ENCODE measurements around the gene CDKL5.
"Not testable (repeated sequence)": the region's sequence is repeated elsewhere in the genome, so short reads cannot be mapped to it uniquely, and the experiment has no call there.

Gene CDKL5

GRCh38 chrX:18425199-18426003 lies at the start of gene CDKL5:
TSS of gene CDKL5 (plus strand) at chrX:18425608. CDS start at chrX:18507097, 81,489 bp downstream.
- DNase-seq (ENCODE audit: low read depth): peak; percentile 89

GRCh38 chrX:18377796-18378195 lies 47.6 kb upstream of the CDKL5 start:
- DNase-seq (ENCODE audit: low read depth): no peak

GRCh38 chrX:18389966-18390365 lies 35.4 kb upstream of the CDKL5 start:
- DNase-seq (ENCODE audit: low read depth): no peak

- DNase-seq (ENCODE audit: low read depth): peak; percentile 54
These were observed 34.4 kb upstream of the CDKL5 start for GRCh38 chrX:18390941-18391538.

- DNase-seq (ENCODE audit: low read depth): no peak
These were observed 30.9 kb upstream of the CDKL5 start for GRCh38 chrX:18394477-18394876.

- no peak for DNase-seq (ENCODE audit: low read depth)
These were observed 23.6 kb upstream of the CDKL5 start for GRCh38 chrX:18401848-18402213.

GRCh38 chrX:18406531-18407266 lies 18.7 kb upstream of the CDKL5 start:
- DNase-seq (ENCODE audit: low read depth): no peak

- no peak for DNase-seq (ENCODE audit: low read depth)
These were observed 15.4 kb upstream of the CDKL5 start for GRCh38 chrX:18410038-18410437.

- DNase-seq (ENCODE audit: low read depth): no peak
These were observed 10.0 kb upstream of the CDKL5 start for GRCh38 chrX:18415386-18415785.

GRCh38 chrX:18422325-18422724 lies 3.1 kb upstream of the CDKL5 start:
- no peak for DNase-seq (ENCODE audit: low read depth)

GRCh38 chrX:18422886-18423285 lies 2.5 kb upstream of the CDKL5 start:
- DNase-seq (ENCODE audit: low read depth): no peak

- peak; percentile 1 for DNase-seq (ENCODE audit: low read depth)
These were observed 768 bp upstream of the CDKL5 start for GRCh38 chrX:18424482-18425198.

- DNase-seq (ENCODE audit: low read depth): no peak
These were observed 554 bp downstream of the CDKL5 start for GRCh38 chrX:18426004-18426320.

- no peak for DNase-seq (ENCODE audit: low read depth)
These were observed 2.6 kb downstream of the CDKL5 start for GRCh38 chrX:18428006-18428405.

GRCh38 chrX:18433288-18433687 lies 7.9 kb downstream of the CDKL5 start:
- DNase-seq (ENCODE audit: low read depth): not testable (repeated sequence)

- no peak for DNase-seq (ENCODE audit: low read depth)
These were observed 9.5 kb downstream of the CDKL5 start for GRCh38 chrX:18434896-18435295.

- no peak for DNase-seq (ENCODE audit: low read depth)
These were observed 10.6 kb downstream of the CDKL5 start for GRCh38 chrX:18436017-18436416.

- DNase-seq (ENCODE audit: low read depth): no peak
These were observed 15.4 kb downstream of the CDKL5 start for GRCh38 chrX:18440835-18441234.

- no peak for DNase-seq (ENCODE audit: low read depth)
These were observed 16.5 kb downstream of the CDKL5 start for GRCh38 chrX:18441780-18442367.

- no peak for DNase-seq (ENCODE audit: low read depth)
These were observed 23.0 kb downstream of the CDKL5 start for GRCh38 chrX:18448416-18448815.

- no peak for DNase-seq (ENCODE audit: low read depth)
These were observed 23.8 kb downstream of the CDKL5 start for GRCh38 chrX:18449236-18449635.

- DNase-seq (ENCODE audit: low read depth): no peak
These were observed 30.0 kb downstream of the CDKL5 start for GRCh38 chrX:18455384-18455783.

Measured in activated T-helper 9 cell treated with anti-CD3 and anti-CD28 coated beads, Interleukin-2, amount 50 U/mL, for 16 hours (primary cell).